Middle frontal gyrus (tissue), 1 donor: ENCODE results near the gene WDR31.
A peak's percentile ranks its signal among the peaks of the same experiment; 100 is the strongest.
"Not testable (repeated sequence)": the region's sequence is repeated elsewhere in the genome, so short reads cannot be mapped to it uniquely, and the experiment has no call there.

Experiments used
- DNase-seq: peaks from one replicate; pipeline ENCODE4 v3.0.0-alpha.2; 2015; ENCODE audit warnings: low spot score; ENCODE audit errors: extremely low spot score

WDR31 gene

DNA sequence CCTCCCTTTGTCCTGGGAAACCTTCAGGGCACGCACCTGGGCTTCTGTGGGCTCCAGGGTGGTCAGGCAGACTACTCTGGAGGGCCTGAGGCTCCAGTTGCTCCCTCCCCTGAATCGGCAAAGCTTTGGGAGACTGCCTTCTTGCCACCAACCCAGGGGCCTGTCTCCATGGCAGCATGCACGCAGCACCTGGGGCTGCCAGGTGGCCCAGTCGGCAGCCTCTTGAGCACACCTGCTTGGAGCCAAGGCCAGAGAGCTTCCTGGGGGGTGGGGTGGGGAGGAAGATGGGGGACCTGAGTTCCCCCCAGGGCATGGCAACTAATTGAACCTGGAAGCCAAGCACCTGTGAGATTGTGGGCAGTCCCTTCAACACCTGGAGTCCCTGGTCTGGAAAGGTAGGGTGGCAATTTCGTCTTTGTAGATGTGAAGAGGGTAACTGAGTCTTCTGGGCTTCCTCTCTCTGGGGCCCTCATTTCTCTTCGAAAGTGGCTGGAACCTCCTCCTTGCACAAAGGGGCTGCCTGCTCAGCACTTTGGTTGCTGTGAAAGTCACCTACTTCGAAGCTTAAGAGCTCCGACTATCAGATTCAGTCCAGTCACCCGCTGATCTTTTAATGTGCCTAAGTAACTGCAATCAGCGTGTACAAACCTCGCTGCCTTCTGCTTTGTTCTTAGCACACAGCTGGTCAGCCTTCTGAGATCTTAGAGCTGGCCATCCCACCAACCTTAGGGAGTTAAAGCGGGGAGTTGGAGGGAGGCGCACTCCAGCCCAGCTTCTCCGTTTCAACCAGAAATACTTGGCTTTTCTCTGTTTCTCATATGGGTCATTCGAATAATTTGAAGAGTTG is 40.9 kb downstream of the WDR31 start:
- DNase-seq = no peak

DNA sequence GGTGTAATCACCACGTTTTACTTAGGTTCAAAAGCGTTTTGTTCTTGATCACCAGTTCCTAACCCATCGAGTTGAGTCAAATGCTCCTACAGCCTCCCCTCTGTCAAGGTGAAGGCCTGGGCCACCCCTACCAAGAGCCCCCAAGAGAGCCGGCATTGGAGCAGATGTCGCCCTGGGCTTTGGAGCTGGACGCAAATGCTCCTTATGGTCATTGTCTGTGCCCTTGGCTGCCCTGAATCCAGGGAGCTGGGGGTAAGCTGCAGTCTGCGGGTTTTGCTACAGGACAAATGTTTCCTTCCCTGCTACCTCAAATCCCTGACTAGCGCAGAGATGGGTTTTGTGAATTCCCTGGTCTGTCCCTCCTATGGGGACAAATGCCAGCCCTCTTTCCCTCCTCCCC is 41.8 kb downstream of the WDR31 start:
- DNase-seq = no peak

DNA sequence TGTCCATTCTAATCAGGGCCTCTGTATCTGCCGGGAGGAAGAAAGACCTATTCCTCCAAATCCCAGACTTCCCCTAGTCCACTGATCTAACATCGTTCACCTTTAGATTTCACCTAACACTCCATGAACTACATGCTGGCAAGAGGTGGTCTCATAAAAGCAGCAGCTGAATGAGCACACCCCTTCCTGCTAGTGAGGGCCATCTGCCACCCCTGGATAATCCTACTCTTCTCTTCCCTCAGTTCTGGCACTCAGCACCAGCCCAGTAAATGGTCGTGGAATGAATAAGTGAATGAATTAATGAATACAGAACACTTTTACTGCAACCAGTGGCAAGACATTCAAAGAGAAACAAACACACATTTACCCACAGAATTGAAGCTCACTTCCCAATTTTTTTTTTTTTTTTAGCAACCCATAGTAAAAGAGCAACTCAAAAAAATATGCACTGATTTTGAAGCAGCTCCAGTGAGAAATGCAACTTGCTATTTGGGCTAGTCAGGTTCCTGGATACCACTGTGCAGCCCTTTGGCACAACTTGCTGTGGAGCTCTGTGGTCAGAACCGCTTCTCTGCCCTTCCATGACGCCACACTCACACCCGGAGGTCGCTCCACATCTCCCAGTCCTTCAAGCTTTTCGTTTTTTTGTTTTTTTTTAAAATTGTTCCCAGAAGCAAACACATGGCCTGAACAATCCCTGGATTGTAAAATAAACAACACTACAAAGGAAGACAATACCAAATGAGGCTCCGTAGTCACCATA is 43.1 kb downstream of the WDR31 start:
- no peak for DNase-seq

DNA sequence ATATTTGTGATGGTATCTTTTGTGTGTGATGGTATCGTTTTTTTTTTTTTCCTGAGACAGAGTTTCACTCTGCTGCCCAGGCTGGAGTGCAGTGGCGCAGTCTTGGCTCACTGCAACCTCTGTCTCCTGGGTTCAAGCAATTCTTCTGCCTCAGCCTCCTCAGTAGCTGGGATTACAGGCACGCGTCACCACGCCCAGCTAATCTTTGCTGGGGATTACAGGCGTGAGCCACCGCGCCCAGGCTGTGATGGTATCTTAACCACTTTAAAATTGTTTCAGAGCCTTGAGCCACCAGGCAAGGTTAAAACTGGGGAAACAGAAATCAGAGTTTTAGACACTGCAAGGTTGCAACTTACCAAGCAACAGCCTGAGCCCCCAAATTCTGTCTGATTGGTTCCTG is 43.8 kb downstream of the WDR31 start:
- not testable (repeated sequence) for DNase-seq

DNA sequence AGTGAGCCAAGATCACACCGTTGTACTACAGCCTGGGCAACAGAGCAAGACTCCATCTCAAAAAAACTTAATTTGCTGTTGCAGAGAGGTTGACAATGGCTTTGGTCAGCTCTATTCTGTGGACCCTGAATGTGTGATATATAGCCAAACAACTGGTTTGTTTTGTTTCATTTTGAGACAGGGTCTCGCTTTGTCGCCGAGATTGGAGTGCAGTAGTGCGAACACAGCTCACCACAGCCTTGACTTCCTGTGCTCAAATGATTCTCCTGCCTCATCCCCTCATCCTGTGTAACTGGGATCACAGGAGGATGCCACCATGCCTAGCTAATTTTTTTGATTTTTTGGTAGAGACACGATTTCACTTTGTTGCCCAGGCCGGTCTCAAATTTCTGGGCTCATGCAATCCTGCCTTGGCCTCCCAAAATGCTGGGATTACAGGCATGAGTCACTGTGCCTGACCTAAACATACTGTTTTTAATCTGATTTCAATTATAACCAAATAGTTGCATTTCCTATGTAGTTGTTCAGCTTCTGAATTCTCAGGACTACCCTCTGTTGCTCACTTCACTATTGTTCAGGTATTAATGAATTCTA is 46.7 kb downstream of the WDR31 start:
- DNase-seq = no peak

DNA sequence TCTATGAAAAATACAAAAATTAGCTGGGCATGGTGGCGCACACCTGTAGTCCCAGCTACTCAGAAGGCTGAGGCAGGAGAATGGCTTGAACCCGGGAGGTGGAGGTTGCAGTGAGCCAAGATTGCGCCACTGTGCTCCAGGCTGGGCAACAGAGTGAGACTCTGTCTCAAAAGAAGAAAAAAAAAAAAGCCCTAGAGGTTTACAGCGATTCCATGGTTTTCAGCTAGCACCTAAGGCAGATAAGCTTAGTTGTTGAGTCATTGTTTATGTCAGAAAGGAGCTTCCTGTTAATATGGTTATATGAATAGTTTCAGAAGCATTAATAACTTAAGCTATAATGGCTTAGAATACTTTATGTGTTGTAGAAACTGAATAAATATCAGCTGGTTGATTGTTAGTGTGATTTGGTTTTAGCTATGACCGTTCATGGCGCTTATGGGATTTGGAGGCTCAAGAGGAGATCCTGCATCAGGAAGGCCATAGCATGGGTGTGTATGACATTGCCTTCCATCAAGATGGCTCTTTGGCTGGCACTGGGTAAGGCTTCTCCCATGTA is 49.9 kb downstream of the WDR31 start:
- DNase-seq = no peak

DNA sequence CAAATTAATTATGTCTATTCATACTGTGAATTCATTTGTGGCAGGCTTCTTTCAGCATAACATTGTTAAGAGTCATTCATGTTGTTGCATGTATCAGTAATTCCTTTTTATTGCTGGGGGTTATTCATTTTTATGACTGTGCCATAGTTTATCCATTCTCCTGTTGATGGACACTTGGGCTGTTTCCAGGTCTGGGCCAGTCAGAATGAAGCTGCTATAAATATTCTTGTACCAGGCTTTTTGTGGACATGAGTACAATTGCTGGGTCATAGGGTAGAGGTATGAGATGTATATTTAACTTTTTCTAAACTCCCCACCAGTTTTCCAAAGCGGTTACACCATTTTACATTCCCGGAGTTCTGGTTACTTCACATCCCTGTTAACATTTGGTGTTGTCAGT is 51.0 kb downstream of the WDR31 start:
- DNase-seq = no peak

DNA sequence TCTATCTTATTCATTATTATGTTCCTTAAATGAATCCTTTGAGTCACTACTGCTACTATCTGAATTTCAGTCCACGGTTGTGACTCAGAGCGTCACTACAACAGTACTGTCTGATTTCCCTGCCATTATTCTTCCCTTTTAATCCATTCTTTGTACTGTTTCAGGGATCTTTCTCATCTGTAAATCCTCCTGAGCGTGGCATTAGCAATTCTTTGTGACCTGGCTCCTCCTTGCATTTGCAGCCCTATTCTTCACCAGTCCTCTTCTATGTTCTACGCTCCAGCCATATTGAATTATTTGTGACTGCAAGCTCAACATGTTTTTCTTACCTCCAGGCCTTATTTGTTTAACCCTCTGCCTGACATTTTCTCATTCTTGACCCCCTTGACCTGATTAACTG is 58.7 kb downstream of the WDR31 start:
- DNase-seq = no peak

DNA sequence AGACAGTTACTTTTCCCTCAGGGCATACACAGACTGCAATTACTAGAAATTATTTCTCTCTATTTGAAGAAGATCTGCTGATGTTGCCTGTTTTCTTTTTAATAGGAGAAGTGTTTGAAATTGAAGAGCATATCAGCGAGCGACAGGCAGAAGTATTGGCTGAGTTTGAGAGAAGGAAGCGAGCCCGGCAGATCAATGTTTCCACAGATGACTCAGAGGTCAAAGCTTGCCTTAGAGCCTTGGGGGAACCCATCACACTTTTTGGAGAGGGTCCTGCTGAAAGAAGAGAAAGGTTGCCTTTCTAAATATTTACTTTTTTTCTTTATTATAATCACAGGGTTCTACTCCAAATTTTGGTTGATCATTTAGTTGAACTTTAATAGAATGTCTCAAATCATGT is 61.2 kb downstream of the WDR31 start:
- no peak for DNase-seq

DNA sequence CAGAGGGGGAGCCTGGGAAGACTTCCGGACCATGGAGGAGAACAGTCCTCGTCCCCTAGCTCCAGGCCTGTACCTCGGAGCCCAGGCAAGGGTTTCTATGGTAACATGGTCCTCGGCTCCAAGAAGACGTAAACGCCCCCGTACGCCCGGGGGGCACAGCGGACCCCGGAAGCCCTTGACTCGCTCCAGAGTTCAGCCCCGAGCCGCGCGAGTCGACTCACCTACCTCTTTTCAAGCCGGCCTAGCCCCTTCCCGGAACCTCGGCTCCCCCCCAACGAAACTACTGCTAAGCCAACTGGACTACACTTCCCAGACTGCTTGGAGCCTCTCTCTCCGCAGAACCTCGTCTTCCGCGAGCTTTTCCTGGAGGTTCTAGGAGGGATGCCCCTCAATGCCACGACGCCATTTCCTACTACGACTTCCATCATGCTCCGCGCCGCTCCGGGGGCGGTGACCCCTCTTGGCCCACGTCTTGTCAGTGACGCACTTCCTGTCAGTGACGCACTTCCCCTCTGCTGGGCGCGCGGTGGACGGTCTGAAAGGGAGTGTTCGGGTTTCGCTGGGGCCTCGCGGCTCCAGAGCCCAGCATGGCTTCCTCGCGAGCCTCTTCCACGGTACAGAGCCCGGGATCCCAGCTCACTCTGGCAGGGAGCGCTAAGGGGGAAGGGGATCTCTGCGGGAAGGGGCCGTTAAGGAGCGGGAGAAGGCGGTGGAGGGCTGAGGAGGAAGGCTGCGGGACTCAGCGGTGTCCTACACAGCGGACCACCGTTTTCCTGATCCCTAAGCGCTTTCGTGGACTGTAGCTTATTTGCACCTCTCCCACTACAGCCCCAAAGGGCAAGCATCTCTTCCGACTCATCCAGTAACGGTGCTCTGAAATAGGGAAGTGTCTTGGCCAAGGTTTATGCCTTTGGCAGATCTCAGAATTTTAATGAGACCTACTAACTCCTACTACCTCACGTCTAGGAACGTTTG is 64.6 kb downstream of the WDR31 start, which contains the start of the genes CDC26 and PRPF4:
Gene CDC26 (minus strand): TSS at position 416 of the 975 bp plus-strand sequence. CDS start 3,065 bp downstream, outside the sequence.
Gene PRPF4 (plus strand): TSS at position 502 of the 975 bp plus-strand sequence. CDS start 86 bp downstream, at position 588.
- peak; percentile 93 for DNase-seq

DNA sequence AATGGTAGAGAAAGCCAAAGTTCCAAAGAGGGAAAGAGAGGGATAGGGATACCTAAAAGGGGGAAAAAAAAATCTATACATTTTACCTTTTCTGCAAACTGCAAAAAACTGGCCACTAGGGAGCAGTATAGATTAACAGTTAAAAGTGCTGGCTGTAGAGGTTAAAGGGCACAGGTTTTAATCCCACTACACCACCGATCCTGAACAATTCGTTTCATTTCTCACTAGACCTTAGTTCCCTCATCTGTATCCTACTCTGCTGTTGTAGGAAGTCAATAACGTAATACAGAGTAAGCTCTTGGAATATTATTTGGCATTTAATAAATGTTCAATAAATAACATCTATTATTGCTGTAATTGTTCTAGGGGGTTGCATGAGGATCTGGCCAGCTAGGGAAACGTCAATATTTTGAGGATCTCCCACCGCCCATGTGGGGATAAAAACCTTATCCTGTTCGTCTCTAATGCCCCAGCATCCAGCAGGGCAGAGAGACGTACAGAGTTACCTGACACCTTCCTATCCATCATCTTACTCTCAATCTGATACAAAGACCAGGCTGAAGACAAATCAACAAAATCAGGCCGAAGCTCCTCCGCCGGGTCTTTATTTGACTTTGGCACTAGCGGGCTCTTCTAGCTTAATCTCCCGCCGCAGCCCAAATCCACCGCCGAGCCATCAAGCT is 65.5 kb downstream of the WDR31 start:
- DNase-seq = peak; percentile 6

DNA sequence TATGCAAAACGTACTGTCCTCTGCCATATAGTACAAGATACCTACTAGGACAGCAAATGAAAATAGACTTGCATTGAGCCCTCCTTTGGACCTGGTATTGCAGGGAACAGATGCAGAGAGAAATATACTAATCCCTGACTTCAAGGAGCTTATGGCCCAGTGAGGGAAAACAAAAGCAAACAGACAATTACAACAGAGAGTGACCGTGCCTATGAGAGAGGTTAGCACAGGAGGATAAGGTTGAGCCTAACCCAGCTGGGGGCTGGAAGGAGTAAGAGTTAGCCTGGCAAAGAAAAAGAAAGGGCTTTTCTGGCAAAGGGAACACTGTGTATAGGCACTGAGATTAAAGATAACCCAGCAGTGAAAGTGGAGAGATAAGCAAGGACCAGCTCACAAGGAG is 70.2 kb downstream of the WDR31 start:
- DNase-seq = no peak

DNA sequence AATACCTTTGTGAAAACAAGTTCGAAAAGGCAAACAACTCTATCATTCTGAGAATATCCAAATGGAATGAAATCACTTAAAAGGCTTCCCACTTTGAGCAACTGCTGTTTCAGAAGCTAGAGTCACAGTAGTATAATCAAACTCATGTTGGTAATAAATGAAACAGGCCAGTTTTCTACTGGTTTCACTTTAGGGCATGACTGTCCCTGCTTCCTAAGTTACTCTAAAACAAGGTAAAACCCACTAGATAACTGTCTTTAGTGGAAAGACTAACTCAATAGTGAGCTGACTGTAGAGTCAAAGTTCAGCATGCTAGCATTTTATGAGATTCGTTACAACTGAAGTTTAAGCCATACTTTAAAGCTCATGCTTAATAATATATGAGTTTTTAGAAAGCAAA is 70.7 kb downstream of the WDR31 start:
- no peak for DNase-seq

DNA sequence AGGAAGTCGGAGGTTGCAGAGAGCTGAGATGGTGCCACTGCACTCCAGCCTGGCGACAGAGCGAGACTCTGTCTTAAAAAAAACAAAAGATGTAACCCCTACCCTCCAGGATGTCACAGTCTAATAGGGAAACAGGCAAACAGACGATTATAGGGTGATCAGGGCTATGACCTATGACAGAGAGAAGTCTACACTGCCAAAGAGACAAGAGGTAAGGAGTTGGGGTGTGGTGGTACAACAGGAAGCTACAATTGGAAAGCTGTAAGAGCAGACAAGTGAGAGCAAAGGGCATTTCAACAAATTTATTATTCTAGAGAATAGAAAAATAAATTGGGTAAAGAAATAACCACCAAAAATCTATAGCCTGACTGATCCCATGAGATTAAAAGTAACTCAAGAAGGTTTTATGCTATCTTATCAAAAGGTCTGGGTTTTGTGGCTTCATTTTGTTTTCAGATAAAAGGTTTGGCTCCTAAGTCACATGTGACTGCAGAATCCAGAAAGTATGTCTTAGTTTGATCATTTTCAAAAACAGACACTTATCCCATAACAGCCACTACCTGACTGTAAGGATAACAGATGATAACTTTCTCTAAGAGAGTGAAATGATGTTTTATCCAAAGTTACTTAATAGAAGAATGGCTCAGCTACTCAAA is 72.0 kb downstream of the WDR31 start:
- no peak for DNase-seq

DNA sequence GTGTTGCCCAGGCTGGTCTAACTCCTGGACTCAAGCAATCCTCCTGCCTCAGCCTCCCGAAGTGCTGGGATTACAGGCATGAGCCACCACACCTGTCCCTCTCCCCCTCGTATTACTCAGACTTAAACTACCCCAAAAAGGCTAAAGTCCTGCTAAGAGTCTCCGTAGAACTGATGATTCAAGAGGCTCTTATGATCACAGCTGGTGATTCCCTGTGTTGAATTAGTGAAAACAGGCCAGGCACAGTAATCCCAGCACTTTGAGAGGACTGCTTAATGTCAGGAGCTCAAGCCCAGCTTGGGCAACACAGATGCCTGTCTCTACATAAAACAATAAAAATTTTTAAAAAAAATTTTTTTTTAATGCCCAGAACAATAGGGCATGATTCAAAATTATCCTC is 73.9 kb downstream of the WDR31 start:
- no peak for DNase-seq
